Fibroblast of lung (primary cell): Measurements from ENCODE around the gene KIF25.

ENCODE experiments used
- EZH2 ChIP-seq: IDR thresholded peaks from 2 replicates; pipeline ENCODE4 v1.5.1; 2012; ENCODE audit warnings: low read length, control low read depth, mild to moderate bottlenecking; ENCODE audit errors: missing control alignments
- TF ChIP-seq, protein P1 (sequence below), 2 donors: IDR thresholded peaks in 1 of 2; conservative IDR thresholded peaks in 1 of 2; 1 replicate in 1 of 2; 2 replicates in 1 of 2; pipeline ENCODE4 v1.5.1; 2011 to 2012; ENCODE audit warnings: low read length in 2 of 2, control low read depth in 1 of 2, inconsistent platforms in 1 of 2, low read depth in 1 of 2, mild to moderate bottlenecking in 1 of 2

DNA sequence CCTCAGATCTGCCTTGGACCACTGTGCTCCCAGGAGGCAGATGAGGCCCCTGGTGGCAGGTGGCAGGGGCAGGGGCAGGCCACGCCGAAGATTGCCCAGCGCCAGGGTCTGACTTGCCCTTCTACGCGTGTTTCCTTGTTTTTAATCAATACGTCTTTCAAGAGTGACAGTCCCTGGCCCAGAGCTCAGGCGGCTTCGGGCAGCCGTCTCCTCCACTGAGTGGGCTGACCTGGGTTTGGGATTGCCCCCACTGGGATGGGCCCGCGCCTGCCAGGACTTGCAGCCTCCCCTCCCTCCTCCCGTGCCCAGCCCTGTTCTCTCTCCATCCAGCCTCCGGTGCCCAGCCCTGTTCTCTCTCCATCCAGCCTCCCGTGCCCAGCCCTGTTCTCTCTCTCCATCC, 60.4 kb downstream of the KIF25 start:
- no peak for TF ChIP-seq EZH2
- TF ChIP-seq, protein P1, sequence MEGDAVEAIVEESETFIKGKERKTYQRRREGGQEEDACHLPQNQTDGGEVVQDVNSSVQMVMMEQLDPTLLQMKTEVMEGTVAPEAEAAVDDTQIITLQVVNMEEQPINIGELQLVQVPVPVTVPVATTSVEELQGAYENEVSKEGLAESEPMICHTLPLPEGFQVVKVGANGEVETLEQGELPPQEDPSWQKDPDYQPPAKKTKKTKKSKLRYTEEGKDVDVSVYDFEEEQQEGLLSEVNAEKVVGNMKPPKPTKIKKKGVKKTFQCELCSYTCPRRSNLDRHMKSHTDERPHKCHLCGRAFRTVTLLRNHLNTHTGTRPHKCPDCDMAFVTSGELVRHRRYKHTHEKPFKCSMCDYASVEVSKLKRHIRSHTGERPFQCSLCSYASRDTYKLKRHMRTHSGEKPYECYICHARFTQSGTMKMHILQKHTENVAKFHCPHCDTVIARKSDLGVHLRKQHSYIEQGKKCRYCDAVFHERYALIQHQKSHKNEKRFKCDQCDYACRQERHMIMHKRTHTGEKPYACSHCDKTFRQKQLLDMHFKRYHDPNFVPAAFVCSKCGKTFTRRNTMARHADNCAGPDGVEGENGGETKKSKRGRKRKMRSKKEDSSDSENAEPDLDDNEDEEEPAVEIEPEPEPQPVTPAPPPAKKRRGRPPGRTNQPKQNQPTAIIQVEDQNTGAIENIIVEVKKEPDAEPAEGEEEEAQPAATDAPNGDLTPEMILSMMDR (conservative IDR thresholded peaks at IDR 0.05 in 1 of 2, IDR thresholded peaks at IDR 0.05 in 1 of 2; ENCODE audit: low read depth in 1 of 2, low read length in 2 of 2): no peak
